ENCODE measurements around the gene SRRM4. TPM values are rescaled to one million over a fixed set of nuclear protein-coding genes. Genes with fewer than 3 reads are reported as not detected.

Gene SRRM4
- total and polyA plus RNA-seq, 10 of the 15 experiments (the other 5 are each of a cell fraction or from before 2014, with no cell fraction given): under 0.01 to 0.01 TPM; not detected in 8

GRCh38 chr12:119176267-119177055 lies 195.1 kb downstream of the SRRM4 start:
- RAD21 ChIA-PET (ENCODE audit: unreplicated experiment): no interaction called here
- BruUV-seq (replicated peaks): no TSS peak
- CTCF ChIA-PET: no interaction called here
- SMC1A ChIA-PET (ENCODE audit: uncharacterized antibody, unreplicated experiment): no interaction called here
- H3K4me3 ChIP-seq: no peak overlapping the region
- H3K4me2 ChIP-seq (ENCODE audit: control insufficient read depth, insufficient read depth): no peak overlapping the region
- DNase-seq (ENCODE audit: low read depth, low spot score): no peak
- no peaks in the 10 kb centered on the region for H3K36me3 ChIP-seq (ENCODE audit: control insufficient read depth in 2 of 2, insufficient read depth in 2 of 2, low read length in 1 of 2)
- H3K27ac ChIP-seq (ENCODE audit: control insufficient read depth, insufficient read depth): no peak overlapping the region
- H3K27me3 ChIP-seq (replicated peaks in 1 of 2; ENCODE audit: control insufficient read depth in 2 of 2, insufficient read depth in 2 of 2, low read length in 1 of 2): peaks cover 0 to 3% of the 10 kb centered on the region in 2 experiments; a peak in 1 of 4 replicates
- H3K79me2 ChIP-seq (ENCODE audit: control insufficient read depth, insufficient read depth, low read length): no peaks in the 10 kb centered on the region
- no peak overlapping the region for H3K9ac ChIP-seq (ENCODE audit: control insufficient read depth, insufficient read depth, low read length)
- in situ Hi-C loops (cut with MboI) (no loop called here), intact Hi-C loops (cut with micrococcal nuclease; ENCODE audit: unreplicated experiment) (no loop called here)
- no peak for ATAC-seq
- no peak for FAIRE-seq
- H3K4me1 ChIP-seq (ENCODE audit: control insufficient read depth, insufficient read depth, low read length): no peaks in the 10 kb centered on the region
- no peak overlapping the region for H2AFZ ChIP-seq (ENCODE audit: control insufficient read depth, low read depth, low read length)
- H4K20me1 ChIP-seq (ENCODE audit: control insufficient read depth, insufficient read depth): no peaks in the 10 kb centered on the region
- H3K9me3 ChIP-seq (replicated peaks; ENCODE audit: control insufficient read depth, insufficient read depth, low read length): no peaks in the 10 kb centered on the region
- POLR2A ChIA-PET: no interaction called here
- WGBS (ENCODE audit: insufficient coverage, insufficient replicate concordance, low lambda C conversion rate, missing lambda C conversion rate): 47% methylated on average over 21 of the region's 21 CpGs
- TF ChIP-seq ZNF592 (IDR thresholded peaks at IDR 0.05) (no peak), NKRF (conservative IDR thresholded peaks at IDR 0.05) (no peak), MTA3 (IDR thresholded peaks at IDR 0.05; ENCODE audit: borderline replicate concordance, low read length) (no peak), EP300 (IDR thresholded peaks at IDR 0.05; ENCODE audit: borderline replicate concordance in 1 of 2, control insufficient read depth in 1 of 2, low read depth in 2 of 2, low read length in 2 of 2) (no peak), BRCA1 (IDR thresholded peaks at IDR 0.05; ENCODE audit: low read depth, low read length) (no peak), E2F4 (IDR thresholded peaks at IDR 0.05; ENCODE audit: low read depth, low read length) (no peak), EGR1 (IDR thresholded peaks at IDR 0.05; ENCODE audit: borderline replicate concordance in 1 of 2, low read depth in 2 of 2, low read length in 2 of 2) (no peak), NRF1 (conservative IDR thresholded peaks at IDR 0.05; ENCODE audit: low read depth, low read length) (no peak), BHLHE40 (IDR thresholded peaks at IDR 0.05; ENCODE audit: borderline replicate concordance in 1 of 2, low read depth in 2 of 2, low read length in 1 of 2) (no peak), USF2 (IDR thresholded peaks at IDR 0.05; ENCODE audit: borderline replicate concordance, low read depth, low read length) (no peak), ETV6 (conservative IDR thresholded peaks at IDR 0.05 in 1 of 2, IDR thresholded peaks at IDR 0.05 in 1 of 2; ENCODE audit: borderline replicate concordance in 1 of 2, low read depth in 1 of 2) (no peak), JUNB (IDR thresholded peaks at IDR 0.05) (no peak), JUND (IDR thresholded peaks at IDR 0.05; ENCODE audit: low read depth, low read length) (no peak), POLR2A (IDR thresholded peaks at IDR 0.05; ENCODE audit: low read depth, low read length) (no peak), RAD21 (IDR thresholded peaks at IDR 0.05; ENCODE audit: insufficient read depth, low read depth, low read length) (no peak)
